Peyer's patch (tissue), 4 donors: ENCODE measurements around the gene STAT4. TPM values are rescaled to one million over a fixed set of nuclear protein-coding genes. Genes with fewer than 3 reads are reported as not detected.

Experiments
- DNase-seq, 3 donors: peaks; one replicate each; pipeline ENCODE4 v3.0.0-alpha.2; 2017 to 2019
- H3K27ac ChIP-seq, 4 donors: fragments of 200-600 bp; sonication (generic); one replicate each; pipeline ENCODE4 v1.5.1; 2016 to 2019
- H3K27me3 ChIP-seq, 2 donors: fragments of 200-600 bp; sonication (generic); one replicate each; pipeline ENCODE4 v1.5.1; 2019
- H3K36me3 ChIP-seq, 3 donors: fragments of 200-600 bp; sonication (generic); one replicate each; pipeline ENCODE4 v1.5.1; 2016 to 2019
- H3K4me1 ChIP-seq, 4 donors: fragments of 200-600 bp; sonication (generic); one replicate each; pipeline ENCODE4 v1.5.1; 2016 to 2019
- H3K4me3 ChIP-seq, 4 donors: fragments of 200-600 bp; sonication (generic); 1 replicate in 3 of 4; 2 replicates in 1 of 4; pipeline ENCODE4 v1.5.1; 2016 to 2019; ENCODE audit warnings: mild to moderate bottlenecking in 1 of 4
- H3K9me3 ChIP-seq, 4 donors: fragments of 200-600 bp; sonication (generic); one replicate each; pipeline ENCODE4 v1.5.1; 2016 to 2019; ENCODE audit warnings: mild to moderate bottlenecking in 1 of 4
- CTCF ChIP-seq, 6 experiments: fragments of 450-650 bp in 4 of 6; fragments of 200-600 bp in 2 of 6; sonication (generic) in 1 of 6; IDR thresholded peaks; one replicate each; pipeline ENCODE4 v1.5.1; 2017 to 2019; ENCODE audit warnings: antibody characterized with exemption in 6 of 6, mild to moderate bottlenecking in 3 of 6, moderate library complexity in 1 of 6
- POLR2A ChIP-seq, 2 donors: fragments of 450-650 bp; IDR thresholded peaks; one replicate each; pipeline ENCODE4 v1.5.1; 2017; ENCODE audit warnings: antibody characterized with exemption in 2 of 2, mild to moderate bottlenecking in 2 of 2, moderate library complexity in 2 of 2
- total RNA-seq, 4 donors: library from RNA; depleted of rRNA; stranded (reverse); fragments of >200 nt; gene quantifications; one replicate each; pipeline ENCODE4 v1.1.0, GENCODE V29; 2016

STAT4 gene
- total RNA-seq, 4 donors from 2014 or later: 5.0 to 18.2 (median 5.9) TPM

GRCh38 chr2:191029280-191029950, 121.4 kb downstream of the STAT4 start:
- H3K4me3 ChIP-seq: no peak overlapping the region
- H3K36me3 ChIP-seq: no peaks in the 10 kb centered on the region
- no peaks in the 10 kb centered on the region for H3K27me3 ChIP-seq
- DNase-seq: no peak
- peak overlapping the region in 1 of 4 donors; percentile 2 for H3K27ac ChIP-seq
- H3K4me1 ChIP-seq: no peaks in the 10 kb centered on the region
- H3K9me3 ChIP-seq: no peaks in the 10 kb centered on the region
- no peak for TF ChIP-seq CTCF (IDR thresholded peaks at IDR 0.05)

DNA sequence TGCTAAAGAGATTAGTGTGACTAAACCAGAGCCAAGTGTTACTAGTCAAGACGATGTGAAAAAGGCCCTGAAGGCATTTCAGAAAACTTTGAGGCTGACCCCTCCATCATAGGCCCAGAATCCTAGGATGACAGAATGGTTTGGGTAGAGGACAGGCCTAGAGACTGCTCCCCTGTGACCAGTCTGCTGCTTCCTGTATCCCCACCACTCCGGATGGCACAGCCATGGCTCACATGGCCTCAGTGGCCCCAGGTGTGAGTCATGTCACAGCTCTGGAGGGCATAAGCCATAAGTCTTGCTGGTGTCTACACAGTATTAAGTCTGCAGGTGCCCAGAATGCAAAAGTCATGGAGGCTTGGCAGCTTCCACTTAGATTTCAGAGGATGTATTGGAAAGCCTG, 124.4 kb downstream of the STAT4 start:
- Histone ChIP-seq H3K27me3 (no peaks in the 10 kb centered on the region), H3K9me3 (no peaks in the 10 kb centered on the region), H3K36me3 (no peaks in the 10 kb centered on the region), H3K4me3 (no peak overlapping the region), H3K4me1 (peaks cover 0 to 4% (median 0%) of the 10 kb centered on the region in 4 donors), H3K27ac (no peak overlapping the region)
- DNase-seq: no peak
- TF ChIP-seq POLR2A (IDR thresholded peaks at IDR 0.05) (no peak), CTCF (IDR thresholded peaks at IDR 0.05) (no peak)

GRCh38 chr2:191025135-191025534, 125.7 kb downstream of the STAT4 start:
- Histone ChIP-seq H3K27me3 (no peaks in the 10 kb centered on the region), H3K4me3 (no peak overlapping the region), H3K36me3 (no peaks in the 10 kb centered on the region), H3K4me1 (peaks cover 0 to 9% (median 0%) of the 10 kb centered on the region in 4 donors), H3K27ac (no peak overlapping the region), H3K9me3 (no peaks in the 10 kb centered on the region)
- TF ChIP-seq POLR2A (IDR thresholded peaks at IDR 0.05): no peak
- TF ChIP-seq CTCF (IDR thresholded peaks at IDR 0.05): no peak
- no peak for DNase-seq

DNA sequence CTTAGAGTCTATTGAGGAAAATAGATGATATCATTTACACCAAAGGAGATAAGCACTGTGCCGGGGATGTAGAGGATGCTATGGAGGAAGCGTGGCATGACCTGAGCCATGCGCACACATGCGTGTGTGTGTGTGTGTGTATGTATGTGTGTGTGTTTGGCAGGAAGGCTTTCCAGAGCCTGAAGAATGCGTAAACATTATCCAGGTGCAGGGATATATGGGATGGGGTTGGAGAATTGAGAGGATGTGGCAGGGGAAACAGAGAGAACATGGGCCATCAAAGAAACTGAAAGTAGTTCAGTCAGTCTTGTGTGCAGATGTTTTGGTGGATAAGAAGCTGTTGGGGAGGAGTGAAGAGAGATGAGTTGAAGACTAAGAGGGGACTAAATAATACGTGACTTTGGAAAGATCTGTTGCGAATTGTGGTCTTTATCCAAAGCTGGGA, 127.5 kb downstream of the STAT4 start:
- Histone ChIP-seq H3K4me1 (peaks cover 0 to 9% (median 0%) of the 10 kb centered on the region in 4 donors), H3K36me3 (no peaks in the 10 kb centered on the region), H3K4me3 (peak overlapping the region in 1 of 4 donors; percentile 17), H3K9me3 (no peaks in the 10 kb centered on the region), H3K27ac (peak overlapping the region in 3 of 4 donors; percentile 5 to 50 (median 17)), H3K27me3 (no peaks in the 10 kb centered on the region)
- DNase-seq: no peak
- TF ChIP-seq POLR2A (IDR thresholded peaks at IDR 0.05): no peak
- TF ChIP-seq CTCF (IDR thresholded peaks at IDR 0.05): no peak

GRCh38 chr2:191020742-191021381, 129.9 kb downstream of the STAT4 start:
- H3K27ac ChIP-seq: peak overlapping the region; percentile 84 to 92 (median 88)
- H3K36me3 ChIP-seq: no peaks in the 10 kb centered on the region
- no peaks in the 10 kb centered on the region for H3K9me3 ChIP-seq
- peaks cover 0 to 9% (median 0%) of the 10 kb centered on the region in 4 donors for H3K4me1 ChIP-seq
- peak overlapping the region; percentile 64 to 75 (median 66) for H3K4me3 ChIP-seq
- peak in 2 of 3 donors; percentile 23 to 61 for DNase-seq
- no peaks in the 10 kb centered on the region for H3K27me3 ChIP-seq
- no peak for TF ChIP-seq POLR2A (IDR thresholded peaks at IDR 0.05)
- no peak for TF ChIP-seq CTCF (IDR thresholded peaks at IDR 0.05)
